ENCODE data around the gene CHD5.

CHD5 gene

GRCh38 chr1:6121651-6122370 is 58.3 kb downstream of the CHD5 start:
- Histone ChIP-seq H3K4me3 (ENCODE audit: low read depth, low read length) (no peak overlapping the region), H2AK5ac (ENCODE audit: low read length) (no peak overlapping the region), H3K79me2 (ENCODE audit: control insufficient read depth, insufficient read depth, low read length, poor library complexity) (no peaks in the 10 kb centered on the region), H4K12ac (ENCODE audit: low read depth, low read length) (no peak overlapping the region), H3K4me1 (ENCODE audit: control insufficient read depth in 1 of 2, insufficient read depth in 2 of 2, low read length in 2 of 2) (no peaks in the 10 kb centered on the region), H2BK5ac (ENCODE audit: low read depth, low read length, poor library complexity) (no peak overlapping the region), H2BK12ac (ENCODE audit: low read length) (no peak overlapping the region), H3K9ac (ENCODE audit: low read length) (no peak overlapping the region), H3K23ac (ENCODE audit: low read length) (no peak overlapping the region), H3K4ac (ENCODE audit: low read depth, low read length) (no peak overlapping the region), H3K18ac (ENCODE audit: low read length) (no peak overlapping the region), H3K4me2 (ENCODE audit: low read length) (no peak overlapping the region), H3K27ac (ENCODE audit: low read depth, low read length) (no peak overlapping the region), H4K91ac (ENCODE audit: low read depth, low read length) (no peak overlapping the region), H4K8ac (ENCODE audit: low read depth, low read length) (no peak overlapping the region), H2AFZ (ENCODE audit: insufficient read depth, low read length, poor library complexity) (no peak overlapping the region), H3K36me3 (ENCODE audit: control insufficient read depth in 1 of 2, insufficient read depth in 2 of 2, low read length in 2 of 2) (no peaks in the 10 kb centered on the region), H3K79me1 (ENCODE audit: low read length) (no peaks in the 10 kb centered on the region), H2BK120ac (ENCODE audit: insufficient read depth, low read length, poor library complexity) (no peak overlapping the region), H3K27me3 (ENCODE audit: insufficient read depth, low read length) (no peaks in the 10 kb centered on the region), H3K9me3 (ENCODE audit: insufficient read depth, low read depth, low read length) (peaks cover 2% of the 10 kb centered on the region), H3K14ac (ENCODE audit: low read length) (no peak overlapping the region)
- no peak for DNase-seq
- WGBS (ENCODE audit: extremely low coverage, insufficient coverage, insufficient read length) = no CpG with 5 or more reads among the region's 17 CpGs

- H4K8ac ChIP-seq (ENCODE audit: low read depth, low read length) = no peak overlapping the region
- H3K79me2 ChIP-seq (ENCODE audit: control insufficient read depth, insufficient read depth, low read length, poor library complexity) = no peaks in the 10 kb centered on the region
- no peak overlapping the region for H3K14ac ChIP-seq (ENCODE audit: low read length)
- H2BK12ac ChIP-seq (ENCODE audit: low read length) = no peak overlapping the region
- peaks cover 2% of the 10 kb centered on the region for H3K9me3 ChIP-seq (ENCODE audit: insufficient read depth, low read depth, low read length)
- H2BK5ac ChIP-seq (ENCODE audit: low read depth, low read length, poor library complexity) = no peak overlapping the region
- no peak overlapping the region for H3K4me2 ChIP-seq (ENCODE audit: low read length)
- no peaks in the 10 kb centered on the region for H3K27me3 ChIP-seq (ENCODE audit: insufficient read depth, low read length)
- no peak overlapping the region for H3K23ac ChIP-seq (ENCODE audit: low read length)
- no peaks in the 10 kb centered on the region for H3K36me3 ChIP-seq (ENCODE audit: control insufficient read depth in 1 of 2, insufficient read depth in 2 of 2, low read length in 2 of 2)
- no peak overlapping the region for H3K4ac ChIP-seq (ENCODE audit: low read depth, low read length)
- H2AFZ ChIP-seq (ENCODE audit: insufficient read depth, low read length, poor library complexity) = no peak overlapping the region
- no peak overlapping the region for H4K12ac ChIP-seq (ENCODE audit: low read depth, low read length)
- H2AK5ac ChIP-seq (ENCODE audit: low read length) = no peak overlapping the region
- no peaks in the 10 kb centered on the region for H3K4me1 ChIP-seq (ENCODE audit: control insufficient read depth in 1 of 2, insufficient read depth in 2 of 2, low read length in 2 of 2)
- H3K9ac ChIP-seq (ENCODE audit: low read length) = no peak overlapping the region
- H4K91ac ChIP-seq (ENCODE audit: low read depth, low read length) = no peak overlapping the region
- WGBS (ENCODE audit: extremely low coverage, insufficient coverage, insufficient read length) = no CpG with 5 or more reads among the region's 18 CpGs
- no peaks in the 10 kb centered on the region for H3K79me1 ChIP-seq (ENCODE audit: low read length)
- H2BK120ac ChIP-seq (ENCODE audit: insufficient read depth, low read length, poor library complexity) = no peak overlapping the region
- H3K27ac ChIP-seq (ENCODE audit: low read depth, low read length) = no peak overlapping the region
- no peak overlapping the region for H3K18ac ChIP-seq (ENCODE audit: low read length)
- H3K4me3 ChIP-seq (ENCODE audit: low read depth, low read length) = no peak overlapping the region
- no peak for DNase-seq
Measured at GRCh38 chr1:6121021-6121421, 59.1 kb downstream of the CHD5 start.

- Histone ChIP-seq H3K4me2 (ENCODE audit: low read length) (no peak overlapping the region), H3K79me2 (ENCODE audit: control insufficient read depth, insufficient read depth, low read length, poor library complexity) (no peaks in the 10 kb centered on the region), H3K4me3 (ENCODE audit: low read depth, low read length) (no peak overlapping the region), H3K36me3 (ENCODE audit: control insufficient read depth in 1 of 2, insufficient read depth in 2 of 2, low read length in 2 of 2) (no peaks in the 10 kb centered on the region), H3K9me3 (ENCODE audit: insufficient read depth, low read depth, low read length) (peaks cover 3% of the 10 kb centered on the region), H3K4me1 (ENCODE audit: control insufficient read depth in 1 of 2, insufficient read depth in 2 of 2, low read length in 2 of 2) (no peaks in the 10 kb centered on the region), H3K14ac (ENCODE audit: low read length) (no peak overlapping the region), H3K9ac (ENCODE audit: low read length) (no peak overlapping the region), H2BK12ac (ENCODE audit: low read length) (no peak overlapping the region), H3K4ac (ENCODE audit: low read depth, low read length) (no peak overlapping the region), H2BK5ac (ENCODE audit: low read depth, low read length, poor library complexity) (no peak overlapping the region), H3K18ac (ENCODE audit: low read length) (no peak overlapping the region), H3K23ac (ENCODE audit: low read length) (no peak overlapping the region), H4K12ac (ENCODE audit: low read depth, low read length) (no peak overlapping the region), H2BK120ac (ENCODE audit: insufficient read depth, low read length, poor library complexity) (no peak overlapping the region), H2AK5ac (ENCODE audit: low read length) (no peak overlapping the region), H2AFZ (ENCODE audit: insufficient read depth, low read length, poor library complexity) (no peak overlapping the region), H3K79me1 (ENCODE audit: low read length) (no peaks in the 10 kb centered on the region), H3K27me3 (ENCODE audit: insufficient read depth, low read length) (no peaks in the 10 kb centered on the region), H4K91ac (ENCODE audit: low read depth, low read length) (no peak overlapping the region), H3K27ac (ENCODE audit: low read depth, low read length) (no peak overlapping the region), H4K8ac (ENCODE audit: low read depth, low read length) (no peak overlapping the region)
- no CpG with 5 or more reads among the region's 3 CpGs for WGBS (ENCODE audit: extremely low coverage, insufficient coverage, insufficient read length)
- no peak for DNase-seq
Measured at GRCh38 chr1:6118415-6118814, 61.7 kb downstream of the CHD5 start.

GRCh38 chr1:6117624-6118023 is 62.5 kb downstream of the CHD5 start:
- Histone ChIP-seq H3K23ac (ENCODE audit: low read length) (no peak overlapping the region), H2BK12ac (ENCODE audit: low read length) (no peak overlapping the region), H2BK5ac (ENCODE audit: low read depth, low read length, poor library complexity) (no peak overlapping the region), H3K9me3 (ENCODE audit: insufficient read depth, low read depth, low read length) (peaks cover 3% of the 10 kb centered on the region), H3K79me1 (ENCODE audit: low read length) (no peaks in the 10 kb centered on the region), H3K9ac (ENCODE audit: low read length) (no peak overlapping the region), H4K8ac (ENCODE audit: low read depth, low read length) (no peak overlapping the region), H3K4me2 (ENCODE audit: low read length) (no peak overlapping the region), H3K4me1 (ENCODE audit: control insufficient read depth in 1 of 2, insufficient read depth in 2 of 2, low read length in 2 of 2) (no peaks in the 10 kb centered on the region), H3K79me2 (ENCODE audit: control insufficient read depth, insufficient read depth, low read length, poor library complexity) (no peaks in the 10 kb centered on the region), H3K36me3 (ENCODE audit: control insufficient read depth in 1 of 2, insufficient read depth in 2 of 2, low read length in 2 of 2) (no peaks in the 10 kb centered on the region), H3K14ac (ENCODE audit: low read length) (no peak overlapping the region), H2AK5ac (ENCODE audit: low read length) (no peak overlapping the region), H3K4me3 (ENCODE audit: low read depth, low read length) (no peak overlapping the region), H3K18ac (ENCODE audit: low read length) (no peak overlapping the region), H3K4ac (ENCODE audit: low read depth, low read length) (no peak overlapping the region), H4K12ac (ENCODE audit: low read depth, low read length) (no peak overlapping the region), H2AFZ (ENCODE audit: insufficient read depth, low read length, poor library complexity) (no peak overlapping the region), H4K91ac (ENCODE audit: low read depth, low read length) (no peak overlapping the region), H3K27ac (ENCODE audit: low read depth, low read length) (no peak overlapping the region), H3K27me3 (ENCODE audit: insufficient read depth, low read length) (no peaks in the 10 kb centered on the region), H2BK120ac (ENCODE audit: insufficient read depth, low read length, poor library complexity) (no peak overlapping the region)
- peak in 1 of 2 donors; percentile 44 for DNase-seq

Data from trophoblast cell (in vitro differentiated cells and primary cell).